Epithelial cell of esophagus (primary cell): ENCODE results near the gene LSM2.
"Not testable (repeated sequence)": the region's sequence is repeated elsewhere in the genome, so short reads cannot be mapped to it uniquely, and the experiment has no call there.

Experiments
- DNase-seq: peaks from one replicate; pipeline ENCODE4 v3.0.0; 2010; ENCODE audit warnings: low read depth
- H3K4me3 ChIP-seq: 2 replicates; pipeline ENCODE4 v1.5.1; 2011; ENCODE audit warnings: mild to moderate bottlenecking, low read length, control low read depth
- TF ChIP-seq, protein P1 (sequence below): IDR thresholded peaks from 2 replicates; pipeline ENCODE4 v1.5.1; 2011; ENCODE audit warnings: low read depth, mild to moderate bottlenecking, low read length, control low read depth, inconsistent platforms; ENCODE audit not compliant: insufficient read depth; ENCODE audit errors: missing control alignments

The LSM2 gene

GRCh38 chr6:31795616-31796298, 11.0 kb downstream of the LSM2 start, which contains the start of gene VARS1:
VARS1 (minus strand) TSS chr6:31795752; CDS start chr6:31795217, 535 bp downstream.
- H3K4me3 ChIP-seq, result peak within 1 kb of the TSS; percentile 94
- DNase-seq, result peak; percentile 87
- TF ChIP-seq, protein P1, sequence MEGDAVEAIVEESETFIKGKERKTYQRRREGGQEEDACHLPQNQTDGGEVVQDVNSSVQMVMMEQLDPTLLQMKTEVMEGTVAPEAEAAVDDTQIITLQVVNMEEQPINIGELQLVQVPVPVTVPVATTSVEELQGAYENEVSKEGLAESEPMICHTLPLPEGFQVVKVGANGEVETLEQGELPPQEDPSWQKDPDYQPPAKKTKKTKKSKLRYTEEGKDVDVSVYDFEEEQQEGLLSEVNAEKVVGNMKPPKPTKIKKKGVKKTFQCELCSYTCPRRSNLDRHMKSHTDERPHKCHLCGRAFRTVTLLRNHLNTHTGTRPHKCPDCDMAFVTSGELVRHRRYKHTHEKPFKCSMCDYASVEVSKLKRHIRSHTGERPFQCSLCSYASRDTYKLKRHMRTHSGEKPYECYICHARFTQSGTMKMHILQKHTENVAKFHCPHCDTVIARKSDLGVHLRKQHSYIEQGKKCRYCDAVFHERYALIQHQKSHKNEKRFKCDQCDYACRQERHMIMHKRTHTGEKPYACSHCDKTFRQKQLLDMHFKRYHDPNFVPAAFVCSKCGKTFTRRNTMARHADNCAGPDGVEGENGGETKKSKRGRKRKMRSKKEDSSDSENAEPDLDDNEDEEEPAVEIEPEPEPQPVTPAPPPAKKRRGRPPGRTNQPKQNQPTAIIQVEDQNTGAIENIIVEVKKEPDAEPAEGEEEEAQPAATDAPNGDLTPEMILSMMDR, result peak; percentile 53

GRCh38 chr6:31794866-31795615, 11.7 kb downstream of the LSM2 start:
- DNase-seq, result no peak
- TF ChIP-seq, protein P1, result no peak
- peak overlapping the region; percentile 94 for H3K4me3 ChIP-seq

DNA sequence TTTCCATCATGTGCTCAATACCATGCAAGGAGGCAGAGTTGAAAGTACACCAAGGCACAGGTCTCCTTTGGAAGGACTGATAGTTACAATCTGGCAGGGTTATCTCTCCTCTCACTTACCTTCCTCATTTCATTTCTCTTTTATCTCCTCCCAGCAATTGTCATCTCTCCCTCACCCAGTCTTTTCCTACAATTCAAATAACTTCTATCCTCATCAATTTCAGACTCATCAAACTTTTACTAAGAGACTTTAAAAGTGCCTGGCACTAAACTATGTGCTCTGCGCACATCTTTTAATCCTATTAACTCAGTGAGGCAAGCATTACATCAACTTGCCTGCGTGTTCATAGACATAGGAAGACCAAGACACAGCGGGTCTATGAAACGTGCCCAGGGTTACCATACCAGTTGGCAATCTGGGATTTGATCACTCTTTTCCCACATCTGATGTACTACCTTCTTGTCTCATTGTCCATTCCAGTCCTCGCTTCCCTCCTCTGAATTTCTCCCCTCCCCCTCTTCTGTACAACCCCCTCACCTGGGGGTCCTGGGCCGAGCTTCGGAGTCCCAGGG, 12.4 kb downstream of the LSM2 start:
- DNase-seq, result peak; percentile 50
- TF ChIP-seq, protein P1, result no peak
- peak overlapping the region; percentile 94 for H3K4me3 ChIP-seq

GRCh38 chr6:31793927-31794245, 12.9 kb downstream of the LSM2 start:
- H3K4me3 ChIP-seq, result peak overlapping the region; percentile 94
- DNase-seq, result not testable (repeated sequence)

DNA sequence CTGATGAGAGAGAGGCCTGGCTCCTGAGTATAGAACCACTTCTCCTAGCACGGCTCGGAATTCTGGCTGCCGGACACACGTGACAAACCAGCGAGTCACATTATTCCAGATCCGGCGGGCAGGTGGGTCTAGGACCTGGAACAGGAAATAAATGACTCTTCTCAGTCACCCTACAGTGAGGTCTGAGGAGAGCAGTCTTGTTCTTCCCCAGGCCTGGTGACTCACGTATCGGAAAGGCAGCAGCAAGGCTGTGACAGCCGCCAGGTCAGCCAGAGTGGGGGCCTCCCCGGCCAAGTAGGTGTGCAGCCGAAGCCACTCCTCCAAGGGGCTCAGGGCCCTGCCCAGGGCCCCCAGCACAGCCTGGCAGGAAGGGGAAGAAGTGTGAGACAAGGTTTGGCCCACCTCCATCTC, 14.0 kb downstream of the LSM2 start:
- TF ChIP-seq, protein P1, result no peak
- H3K4me3 ChIP-seq, result no peak overlapping the region
- DNase-seq, result peak; percentile 89

GRCh38 chr6:31792090-31792374, 14.7 kb downstream of the LSM2 start:
- H3K4me3 ChIP-seq, result no peak overlapping the region
- TF ChIP-seq, protein P1, result no peak

DNA sequence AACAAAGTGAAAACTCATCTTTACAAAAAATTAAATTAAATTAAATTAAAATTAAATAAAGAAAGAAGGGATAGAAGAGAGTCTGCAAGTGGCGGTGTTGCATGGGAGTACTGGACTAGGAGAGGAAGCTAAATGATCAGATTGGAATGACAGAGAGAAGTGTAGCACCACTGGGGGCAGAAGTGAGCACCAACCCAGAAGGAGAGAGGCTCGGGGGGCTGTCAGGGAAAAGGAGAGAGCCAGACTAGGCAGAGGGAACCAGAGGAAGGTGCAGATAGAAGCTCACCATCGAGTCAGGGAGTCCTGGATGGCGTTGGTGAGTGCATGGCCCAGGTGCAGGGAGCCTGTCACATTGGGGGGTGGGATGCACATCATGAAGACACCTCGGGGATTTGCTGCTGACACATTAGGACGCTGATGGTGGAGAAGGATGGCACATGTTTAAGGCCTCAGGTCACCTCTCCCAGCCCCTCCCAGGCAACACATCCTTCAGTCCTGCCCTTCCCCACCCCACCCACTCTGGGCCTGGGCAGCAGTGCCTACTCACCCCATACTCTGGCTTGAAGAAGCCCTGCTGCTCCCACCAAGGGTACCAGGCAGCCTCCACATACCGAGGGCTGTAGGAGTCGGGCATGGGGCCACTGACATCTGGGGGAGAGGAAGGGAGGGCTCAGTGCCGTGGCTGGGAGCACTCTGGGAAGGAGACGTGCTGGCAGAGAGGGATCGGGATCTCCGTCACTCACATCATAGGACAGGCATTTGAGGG, 15.3 kb downstream of the LSM2 start:
- H3K4me3 ChIP-seq, result no peak overlapping the region
- DNase-seq, result peak; percentile 37

More at GRCh38 chr6:31792090-31792374, 14.7 kb downstream of the LSM2 start:
- no peak for DNase-seq

More for the DNA sequence above, 15.3 kb downstream of the LSM2 start:
- TF ChIP-seq, protein P1, result peak; percentile 61
